H9 (cell line): ENCODE results near the gene DMBT1. TPM values are rescaled to one million over a fixed set of nuclear protein-coding genes. Genes with fewer than 3 reads are reported as not detected.

Source experiments
- DNase-seq: peaks from one replicate; pipeline ENCODE4 v3.0.0-alpha.2; 2017
- H2AFZ ChIP-seq: one replicate; pipeline ENCODE4 v1.6.1; 2013; ENCODE audit warnings: mild to moderate bottlenecking, low read length, control low read depth, moderate library complexity
- H2AK5ac ChIP-seq: 2 replicates; pipeline ENCODE4 v1.6.1; 2013; ENCODE audit warnings: low read length, control low read depth, mixed read lengths; ENCODE audit not compliant: insufficient read length
- H2BK120ac ChIP-seq: one replicate; pipeline ENCODE4 v1.6.1; 2013; ENCODE audit warnings: low read depth, mild to moderate bottlenecking, low read length, control low read depth, inconsistent platforms; ENCODE audit not compliant: poor library complexity, severe bottlenecking
- H2BK12ac ChIP-seq: 2 replicates; pipeline ENCODE4 v1.6.1; 2013; ENCODE audit warnings: low read length, control low read depth, mixed read lengths, low read depth; ENCODE audit not compliant: insufficient read length
- H2BK15ac ChIP-seq: 2 replicates; pipeline ENCODE4 v1.6.1; 2013; ENCODE audit warnings: low read depth, low read length, control low read depth
- H2BK20ac ChIP-seq: one replicate; pipeline ENCODE4 v1.6.1; 2013; ENCODE audit warnings: low read depth, mild to moderate bottlenecking, low read length, control low read depth, inconsistent platforms; ENCODE audit not compliant: poor library complexity, severe bottlenecking
- H2BK5ac ChIP-seq: 2 replicates; pipeline ENCODE4 v1.6.1; 2013; ENCODE audit warnings: low read length, control low read depth, mixed read lengths; ENCODE audit not compliant: insufficient read length
- H3K14ac ChIP-seq: 2 replicates; pipeline ENCODE4 v1.6.1; 2013; ENCODE audit warnings: low read length, control low read depth; ENCODE audit not compliant: insufficient read depth
- H3K18ac ChIP-seq: 2 replicates; pipeline ENCODE4 v1.6.1; 2013; ENCODE audit warnings: low read depth, mild to moderate bottlenecking, mixed read lengths, low read length, control low read depth; ENCODE audit not compliant: insufficient read length
- H3K23ac ChIP-seq: 2 replicates; pipeline ENCODE4 v1.6.1; 2013; ENCODE audit warnings: low read length, control low read depth, mixed read lengths, low read depth; ENCODE audit not compliant: insufficient read length
- H3K23me2 ChIP-seq: 2 replicates; pipeline ENCODE4 v1.6.1; 2013; ENCODE audit warnings: low read depth, mild to moderate bottlenecking, mixed read lengths, low read length, control low read depth; ENCODE audit not compliant: insufficient read length, poor library complexity, severe bottlenecking
- H3K27ac ChIP-seq: 2 replicates; pipeline ENCODE4 v1.5.1; 2013; ENCODE audit warnings: low read length, control low read depth, mixed read lengths, low read depth; ENCODE audit not compliant: insufficient read length
- H3K27me3 ChIP-seq: 2 replicates; pipeline ENCODE4 v1.6.1; 2013; ENCODE audit warnings: low read length, control low read depth, inconsistent platforms; ENCODE audit not compliant: insufficient read depth
- H3K4ac ChIP-seq: 2 replicates; pipeline ENCODE4 v1.6.1; 2013; ENCODE audit warnings: low read depth, mild to moderate bottlenecking, control low read depth, inconsistent platforms, low read length, moderate library complexity
- H3K4me1 ChIP-seq: 2 replicates; pipeline ENCODE4 v1.6.1; 2013; ENCODE audit warnings: low read length, control low read depth, inconsistent platforms; ENCODE audit not compliant: insufficient read depth
- H3K4me2 ChIP-seq: 2 replicates; pipeline ENCODE4 v1.6.1; 2013; ENCODE audit warnings: low read length, control low read depth, mixed read lengths; ENCODE audit not compliant: insufficient read length, insufficient read depth
- H3K56ac ChIP-seq: 2 replicates; pipeline ENCODE4 v1.6.1; 2013; ENCODE audit warnings: low read depth, mild to moderate bottlenecking, mixed read lengths, low read length, control low read depth; ENCODE audit not compliant: insufficient read length
- H3K79me1 ChIP-seq: 2 replicates; pipeline ENCODE4 v1.6.1; 2013; ENCODE audit warnings: low read depth, mild to moderate bottlenecking, moderate library complexity, low read length, control low read depth, inconsistent platforms; ENCODE audit not compliant: insufficient read depth, poor library complexity, severe bottlenecking
- H3K79me2 ChIP-seq: 2 replicates; pipeline ENCODE4 v1.6.1; 2013; ENCODE audit warnings: low read length, control low read depth, inconsistent platforms; ENCODE audit not compliant: insufficient read depth
- H3K9ac ChIP-seq: 2 replicates; pipeline ENCODE4 v1.6.1; 2013; ENCODE audit warnings: low read length, control low read depth, mixed read lengths; ENCODE audit not compliant: insufficient read length; ENCODE audit errors: extremely low read depth
- H3K9me3 ChIP-seq: one replicate; pipeline ENCODE4 v1.6.1; 2013; ENCODE audit warnings: low read depth, low read length, inconsistent platforms; ENCODE audit not compliant: control insufficient read depth
- H3T11ph ChIP-seq: one replicate; pipeline ENCODE4 v1.6.1; 2013; ENCODE audit warnings: mild to moderate bottlenecking, low read length, control low read depth, inconsistent platforms
- H4K20me1 ChIP-seq: one replicate; pipeline ENCODE4 v1.6.1; 2013; ENCODE audit not compliant: control insufficient read depth, insufficient read length, insufficient read depth
- H4K5ac ChIP-seq: 2 replicates; pipeline ENCODE4 v1.6.1; 2013; ENCODE audit warnings: low read depth, mild to moderate bottlenecking, mixed read lengths, low read length, control low read depth; ENCODE audit not compliant: insufficient read length
- H4K8ac ChIP-seq: replicated peaks from 2 replicates; pipeline ENCODE4 v1.6.1; 2013; ENCODE audit warnings: low read length, control low read depth, mixed read lengths, low read depth; ENCODE audit not compliant: insufficient read length
- H4K91ac ChIP-seq: 2 replicates; pipeline ENCODE4 v1.6.1; 2013; ENCODE audit warnings: low read depth, mild to moderate bottlenecking, moderate library complexity, mixed read lengths, low read length, control low read depth; ENCODE audit not compliant: insufficient read length
- H3K27ac Mint-ChIP-seq, 3 experiments: 2 replicates in 2 of 3; 3 replicates in 1 of 3; pipeline ENCODE4 v1.8.0; 2020 to 2021; ENCODE audit warnings: mixed read lengths in 3 of 3, mild to moderate bottlenecking in 1 of 3, moderate library complexity in 1 of 3
- H3K27me3 Mint-ChIP-seq: 2 replicates; pipeline ENCODE4 v1.8.0; 2021; ENCODE audit warnings: low read depth, mild to moderate bottlenecking, moderate library complexity, mixed read lengths
- H3K36me3 Mint-ChIP-seq, 3 experiments: 2 replicates in 2 of 3; 3 replicates in 1 of 3; pipeline ENCODE4 v1.8.0; 2020 to 2021; ENCODE audit warnings: low read depth in 3 of 3, mixed read lengths in 3 of 3; ENCODE audit not compliant: insufficient read depth in 1 of 3
- H3K4me1 Mint-ChIP-seq, 2 experiments: 2 replicates each; pipeline ENCODE4 v1.8.0; 2020; ENCODE audit warnings: mixed read lengths in 2 of 2
- H3K4me3 Mint-ChIP-seq, 2 experiments: 2 replicates in 1 of 2; 3 replicates in 1 of 2; pipeline ENCODE4 v1.8.0; 2020 to 2021; ENCODE audit warnings: mild to moderate bottlenecking in 2 of 2, mixed read lengths in 2 of 2, moderate library complexity in 1 of 2
- H3K9me3 Mint-ChIP-seq, 2 experiments: 2 replicates in 1 of 2; 3 replicates in 1 of 2; pipeline ENCODE4 v1.8.0; 2020; ENCODE audit warnings: mild to moderate bottlenecking in 2 of 2, mixed read lengths in 2 of 2, moderate library complexity in 1 of 2
- CTCF ChIP-seq: fragments of 200-600 bp; sonication (generic); conservative IDR thresholded peaks from 3 replicates; pipeline ENCODE4 v1.8.0; 2021; ENCODE audit warnings: antibody characterized with exemption, mild to moderate bottlenecking
- whole genome bisulfite sequencing: extraction: QIAGEN DNeasy Blood & Tissue Kit; methylation state at CpG from one replicate; pipeline ENCODE4 v1.1.7; 2013; ENCODE audit warnings: missing lambda C conversion rate, low lambda C conversion rate, mixed read lengths; ENCODE audit not compliant: insufficient read length; ENCODE audit errors: extremely low coverage; 5-methylcytosine and 5-hydroxymethylcytosine counted together
- total RNA-seq: library from RNA; stranded (reverse); gene quantifications from 2 replicates; pipeline ENCODE4 v1.2.1, GENCODE V29; 2021

DMBT1 gene
- total RNA-seq, 1 experiment from 2014 or later: 0.04 TPM

DNA sequence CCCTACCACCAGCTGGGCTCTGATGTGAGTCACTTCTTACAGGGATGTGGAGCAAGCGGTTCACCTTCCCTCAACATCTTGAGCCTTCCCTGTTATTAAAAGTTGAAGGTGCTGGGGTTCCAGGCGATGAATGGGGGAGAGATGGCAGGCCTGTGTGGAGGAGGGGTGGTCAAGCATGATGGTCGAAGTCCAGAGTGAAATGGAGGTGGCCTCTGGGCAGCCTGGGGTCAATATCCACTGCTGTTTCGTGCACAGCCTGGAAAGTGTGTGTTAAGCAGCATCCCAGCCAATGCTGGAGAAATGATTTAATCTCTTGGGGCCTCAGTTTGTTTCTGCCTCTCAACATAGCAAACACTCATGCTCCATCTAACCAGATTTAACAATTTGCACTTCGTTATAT is 33.7 kb upstream of the DMBT1 start:
- H3K9ac ChIP-seq: no peak overlapping the region

More for the DNA sequence above, 33.7 kb upstream of the DMBT1 start:
- Histone ChIP-seq H2BK15ac (no peak overlapping the region), H3K23ac (no peak overlapping the region), H3K9me3 (no peaks in the 10 kb centered on the region), H3K79me1 (no peaks in the 10 kb centered on the region), H3T11ph (no peak overlapping the region), H3K27ac (no peak overlapping the region), H3K56ac (no peak overlapping the region), H2BK12ac (no peak overlapping the region), H2BK5ac (no peak overlapping the region), H2BK20ac (no peak overlapping the region), H3K27me3 (no peaks in the 10 kb centered on the region), H3K23me2 (no peaks in the 10 kb centered on the region), H4K5ac (no peak overlapping the region), H3K4me1 (no peaks in the 10 kb centered on the region), H2AK5ac (no peak overlapping the region), H3K79me2 (no peaks in the 10 kb centered on the region), H4K20me1 (no peaks in the 10 kb centered on the region), H4K8ac (no peak overlapping the region), H3K18ac (no peak overlapping the region), H2BK120ac (no peak overlapping the region), H3K14ac (no peak overlapping the region), H2AFZ (no peak overlapping the region), H3K4me2 (no peak overlapping the region), H3K4ac (no peak overlapping the region), H4K91ac (no peak overlapping the region)
- Mint-ChIP-seq H3K4me3 (no peak overlapping the region), H3K27ac (no peak overlapping the region; a peak in 1 of 7 replicates), H3K27me3 (peaks cover 7% of the 10 kb centered on the region), H3K9me3 (peaks cover 4 to 8% of the 10 kb centered on the region in 2 experiments; a peak in 4 of 5 replicates), H3K36me3 (peaks cover 0 to 2% (median 0%) of the 10 kb centered on the region in 3 experiments; a peak in 2 of 7 replicates), H3K4me1 (peaks cover 3 to 5% of the 10 kb centered on the region in 2 experiments; a peak in 1 of 4 replicates)
- no CpG with 5 or more reads among the region's 5 CpGs for WGBS
- no peak for TF ChIP-seq CTCF
- DNase-seq: no peak
